ENCODE measurements around the gene PLAAT1.

Gene PLAAT1

GRCh38 chr3:193240850-193241706, at the start of gene PLAAT1:
PLAAT1 (plus strand) TSS chr3:193241222; CDS start chr3:193255651, 14,429 bp downstream.
- no peak for DNase-seq

- DNase-seq: no peak
Observed at GRCh38 chr3:193194371-193194770, 46.7 kb upstream of the PLAAT1 start.

- DNase-seq: no peak
Observed at GRCh38 chr3:193196746-193197145, 44.3 kb upstream of the PLAAT1 start.

GRCh38 chr3:193207290-193208273, 33.4 kb upstream of the PLAAT1 start:
- DNase-seq: no peak

GRCh38 chr3:193210618-193211017, 30.4 kb upstream of the PLAAT1 start:
- DNase-seq: no peak

DNA sequence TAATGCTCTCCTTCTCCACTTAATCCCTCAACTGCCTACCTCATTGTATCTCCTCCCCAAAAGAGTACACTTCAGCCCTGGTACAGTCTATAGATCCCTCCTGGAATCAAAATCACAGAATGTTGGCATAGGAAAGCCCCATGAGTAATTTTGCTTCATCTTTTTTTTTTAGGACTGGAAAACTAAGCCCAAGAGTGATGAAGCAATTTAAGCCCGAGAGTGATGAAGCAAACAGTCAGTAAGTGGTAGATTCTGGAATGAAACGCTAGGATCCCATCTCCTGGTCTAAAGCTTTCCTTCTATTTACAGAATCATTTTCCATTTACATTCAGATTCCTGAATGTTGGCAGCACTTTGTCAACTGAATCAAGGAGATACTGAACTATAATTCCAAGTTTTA, 29.8 kb upstream of the PLAAT1 start:
- no peak for DNase-seq

GRCh38 chr3:193211984-193212383, 29.0 kb upstream of the PLAAT1 start:
- DNase-seq: no peak

DNA sequence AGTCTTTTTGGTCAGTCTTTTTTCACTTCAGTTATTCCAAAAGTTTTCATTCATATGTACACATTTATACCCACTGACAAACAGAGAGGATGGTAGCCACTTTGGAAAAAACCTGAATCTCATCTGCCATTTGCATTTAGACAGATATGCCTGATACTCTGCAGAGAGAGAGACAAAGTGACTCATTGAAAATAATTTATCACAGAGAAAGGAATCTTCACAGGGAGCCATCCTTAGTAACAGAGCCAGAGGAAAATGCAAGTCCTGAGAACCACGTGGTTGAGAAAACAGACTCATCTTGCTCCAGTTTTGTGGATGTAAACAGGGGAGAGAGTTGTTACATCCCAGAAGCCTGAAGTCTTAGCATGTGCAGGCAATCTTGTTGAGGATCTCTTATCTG, 28.2 kb upstream of the PLAAT1 start:
- no peak for DNase-seq

- DNase-seq: no peak
Observed at GRCh38 chr3:193214445-193214844, 26.6 kb upstream of the PLAAT1 start.

DNA sequence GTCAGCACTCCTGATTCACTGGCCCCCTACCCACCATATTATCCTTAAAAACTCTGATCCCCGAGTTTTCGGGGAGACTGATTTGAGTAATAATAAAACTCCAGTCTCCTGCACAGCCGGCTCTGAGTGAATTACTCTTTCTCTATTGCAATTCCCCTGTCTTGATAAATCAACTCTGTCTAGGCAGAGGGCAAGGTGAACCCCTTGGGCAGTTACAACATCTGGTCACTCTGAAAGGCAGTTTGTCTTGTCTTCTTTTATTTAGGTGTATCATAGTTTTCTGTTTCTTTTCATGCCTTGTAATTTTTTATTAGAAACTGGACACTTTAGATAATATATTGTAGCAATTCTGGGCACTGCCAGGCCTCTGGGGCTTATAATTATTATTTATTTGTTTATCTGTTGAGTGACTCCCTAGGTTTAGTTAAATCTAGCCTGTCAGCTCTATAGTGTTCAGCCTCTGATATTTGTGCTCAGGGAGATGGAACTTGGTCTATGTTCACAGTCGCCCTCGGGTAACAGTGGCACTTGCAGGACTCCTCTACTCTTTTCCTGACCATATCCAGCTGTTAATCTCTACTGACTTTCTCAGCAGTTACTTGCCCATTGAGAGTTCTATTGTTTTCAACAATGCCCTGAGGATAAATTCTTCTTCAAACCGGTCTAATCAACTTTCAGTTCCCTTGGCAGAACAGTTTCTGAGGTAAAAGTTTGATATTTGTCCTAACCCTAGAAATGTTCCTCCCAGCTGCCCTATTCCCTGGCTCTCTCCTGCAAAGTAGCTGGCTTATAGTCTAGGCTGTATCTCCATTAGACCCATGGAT, 15.5 kb upstream of the PLAAT1 start:
- no peak for DNase-seq

DNA sequence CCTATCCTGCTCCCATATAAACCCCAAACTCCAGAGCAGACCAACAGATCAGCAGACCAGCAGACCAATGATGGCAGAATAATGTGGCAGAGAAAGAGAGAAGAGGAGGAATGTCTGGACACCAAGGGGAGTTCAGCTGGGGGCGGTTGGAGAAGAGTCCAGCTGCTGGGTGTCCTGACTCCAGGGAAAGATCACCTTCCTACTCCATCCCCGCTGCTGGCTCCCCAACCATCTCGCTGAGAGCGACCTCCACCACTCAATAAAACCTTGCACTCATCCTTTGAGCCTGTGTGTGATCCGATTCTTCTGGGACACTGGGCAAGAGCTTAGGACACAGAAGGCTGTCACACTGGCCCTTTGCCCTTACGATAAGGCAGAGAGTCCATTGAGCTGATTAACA, 12.8 kb upstream of the PLAAT1 start:
- no peak for DNase-seq

DNA sequence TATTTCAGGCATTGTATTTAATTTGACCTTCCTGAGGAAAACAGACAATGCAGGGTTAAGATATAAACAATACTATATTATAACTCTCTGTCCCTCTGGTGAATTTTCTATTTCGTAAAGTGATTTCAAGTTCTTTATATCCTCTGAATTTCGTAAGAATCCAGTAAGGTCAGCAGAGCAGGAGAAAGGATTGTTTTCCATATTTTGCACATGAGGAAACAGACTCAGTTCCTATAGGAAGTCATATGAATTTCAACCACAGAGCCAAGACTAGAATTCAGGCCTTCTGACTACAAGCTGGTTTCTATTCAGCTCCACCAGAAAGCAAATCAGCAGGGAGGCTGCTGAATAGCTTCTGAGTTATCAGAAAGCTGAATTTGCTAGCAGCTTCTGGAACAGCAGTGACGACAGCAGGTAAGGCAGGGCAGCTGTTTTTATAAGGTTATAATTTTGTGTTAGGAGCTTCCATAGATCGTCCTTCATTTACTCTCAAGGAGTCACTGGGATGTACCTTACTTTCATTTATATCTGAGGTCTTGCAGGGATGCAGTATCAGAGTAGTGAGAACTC, 11.1 kb upstream of the PLAAT1 start:
- DNase-seq: no peak

DNA sequence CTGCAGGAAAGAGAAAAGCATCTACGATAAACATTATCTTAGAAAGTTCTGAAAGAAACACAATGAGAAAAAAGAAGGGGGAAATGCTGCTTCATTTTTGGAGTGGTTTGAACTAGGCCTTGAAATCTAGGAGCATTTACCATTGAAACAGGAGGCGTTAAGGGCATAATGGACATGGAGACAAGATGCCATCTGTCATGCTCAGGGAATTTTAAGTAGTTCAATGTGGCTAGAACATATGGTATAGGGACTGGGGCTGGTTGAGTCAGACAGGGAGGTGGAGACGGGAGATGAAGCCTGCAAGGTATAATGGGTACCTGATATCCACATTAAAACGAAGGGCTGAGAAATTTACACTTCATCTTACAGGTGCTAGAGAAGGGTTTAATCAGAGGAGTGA, 10.4 kb upstream of the PLAAT1 start:
- no peak for DNase-seq

DNA sequence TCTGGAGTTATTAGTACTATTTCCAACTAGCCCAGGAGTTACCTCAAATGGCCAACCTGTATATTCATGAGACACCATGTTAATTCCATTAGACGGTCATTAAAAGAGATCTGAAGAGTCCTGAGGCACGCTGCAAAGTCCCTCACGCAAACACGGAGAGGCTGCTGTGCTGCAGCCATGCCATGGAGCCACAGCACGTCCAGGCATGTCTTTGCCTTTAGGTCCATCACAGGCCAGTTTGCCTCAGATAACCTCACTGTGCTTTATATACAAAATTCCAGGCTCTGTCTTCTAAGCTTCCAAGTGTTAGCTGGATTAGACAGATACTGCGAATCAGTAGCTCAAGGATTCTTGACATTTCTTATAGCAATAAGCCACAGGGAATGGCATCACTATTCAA, 9.8 kb upstream of the PLAAT1 start:
- no peak for DNase-seq

GRCh38 chr3:193236599-193236998, 4.4 kb upstream of the PLAAT1 start:
- no peak for DNase-seq

GRCh38 chr3:193237030-193237429, 4.0 kb upstream of the PLAAT1 start:
- no peak for DNase-seq

- DNase-seq: no peak
Observed at GRCh38 chr3:193240436-193240849, 579 bp upstream of the PLAAT1 start.

DNA sequence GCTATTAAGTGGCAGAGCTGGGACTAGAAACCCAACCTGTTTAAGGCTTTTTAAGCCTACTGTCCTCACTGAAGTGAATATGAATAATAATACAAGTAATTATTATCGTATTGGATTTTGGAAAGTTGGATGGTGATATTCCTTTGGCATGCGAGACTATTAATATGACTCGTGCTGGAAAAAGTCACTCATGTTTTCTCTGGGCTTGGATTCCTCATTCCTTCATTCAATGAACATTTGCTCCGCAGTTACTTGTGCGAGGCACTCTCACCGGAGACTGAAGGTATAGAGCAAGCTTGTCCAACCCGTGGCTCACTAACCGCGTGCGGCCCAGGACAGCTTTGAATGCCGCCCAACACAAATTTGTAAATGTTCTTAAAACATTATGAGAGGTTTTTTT, 694 bp downstream of the PLAAT1 start:
- no peak for DNase-seq

DNA sequence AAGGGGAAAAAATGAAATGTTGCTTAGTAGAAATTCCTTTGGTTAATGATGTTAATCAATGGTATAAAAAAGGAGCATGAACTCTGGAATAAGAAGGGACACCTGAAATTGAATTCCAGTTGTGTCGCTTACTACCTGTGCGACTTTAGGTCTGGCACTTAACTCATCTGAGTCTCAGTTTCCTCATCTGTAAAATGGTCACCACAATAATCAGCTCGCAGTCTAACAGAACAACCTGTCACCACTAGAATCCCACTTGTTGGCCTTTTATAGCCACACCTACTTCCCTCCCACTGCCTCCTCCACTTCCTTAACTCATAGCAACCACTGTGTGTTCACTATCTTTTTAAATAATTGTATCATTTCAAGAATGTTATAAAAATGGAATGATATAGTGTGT, 2.5 kb downstream of the PLAAT1 start:
- DNase-seq: no peak

- no peak for DNase-seq
Observed at GRCh38 chr3:193248848-193249468, 7.9 kb downstream of the PLAAT1 start.

DNA sequence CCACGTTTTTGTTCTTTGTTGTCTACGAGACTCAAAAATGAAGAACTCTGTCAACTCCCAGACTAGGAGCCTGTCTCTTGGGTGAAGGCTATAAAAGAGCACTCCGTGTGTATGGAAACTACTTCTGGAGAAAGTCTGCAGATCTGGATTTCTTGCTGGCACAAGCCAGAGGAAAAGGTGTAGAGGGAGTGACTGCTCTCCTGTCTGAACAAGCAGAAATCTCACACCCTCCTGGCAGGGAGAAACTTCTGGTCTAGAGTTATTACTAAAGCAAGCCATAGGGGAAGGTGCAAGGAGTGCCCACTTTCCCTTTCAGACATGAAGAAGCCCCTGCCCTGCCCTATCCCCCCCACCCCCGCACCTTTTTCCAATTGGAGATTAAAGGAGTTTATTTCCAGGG, 9.5 kb downstream of the PLAAT1 start:
- no peak for DNase-seq
